Esophagus muscularis mucosa (tissue), 3 donors: ENCODE data around the gene TSHZ3.

Experiments
- EP300 ChIP-seq: sonication (generic); formaldehyde crosslinking; IDR thresholded peaks from one replicate; pipeline ENCODE4 v1.6.1; 2017; ENCODE audit warnings: antibody characterized with exemption
- TF ChIP-seq, protein P1 (sequence below), 3 experiments: fragments of 200-600 bp in 2 of 3; fragments of 450-650 bp in 1 of 3; sonication (generic) in 2 of 3; IDR thresholded peaks; one replicate each; pipeline ENCODE4 v1.5.1; 2017 to 2019; ENCODE audit warnings: antibody characterized with exemption in 3 of 3, mild to moderate bottlenecking in 2 of 3, moderate library complexity in 1 of 3

DNA sequence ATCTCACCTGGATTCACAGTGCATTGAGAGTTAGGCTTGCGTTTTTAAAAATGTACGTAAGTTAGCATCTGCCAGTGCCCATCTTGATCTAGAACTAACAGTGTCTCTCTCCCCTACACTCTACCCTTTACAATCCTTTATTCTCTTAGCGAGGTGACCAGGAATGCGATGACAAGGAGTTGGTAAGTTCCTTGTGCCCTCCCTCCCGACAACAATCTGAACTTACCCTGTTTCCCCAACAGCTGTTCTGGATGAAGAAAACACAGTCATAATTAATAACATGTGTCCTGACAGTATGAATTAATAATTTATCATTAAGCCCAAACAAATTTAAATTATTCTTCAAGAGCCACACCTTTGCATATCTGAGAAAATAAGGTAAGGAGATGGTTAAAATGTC is 6.3 kb downstream of the TSHZ3 start:
- TF ChIP-seq EP300, result no peak
- TF ChIP-seq, protein P1, sequence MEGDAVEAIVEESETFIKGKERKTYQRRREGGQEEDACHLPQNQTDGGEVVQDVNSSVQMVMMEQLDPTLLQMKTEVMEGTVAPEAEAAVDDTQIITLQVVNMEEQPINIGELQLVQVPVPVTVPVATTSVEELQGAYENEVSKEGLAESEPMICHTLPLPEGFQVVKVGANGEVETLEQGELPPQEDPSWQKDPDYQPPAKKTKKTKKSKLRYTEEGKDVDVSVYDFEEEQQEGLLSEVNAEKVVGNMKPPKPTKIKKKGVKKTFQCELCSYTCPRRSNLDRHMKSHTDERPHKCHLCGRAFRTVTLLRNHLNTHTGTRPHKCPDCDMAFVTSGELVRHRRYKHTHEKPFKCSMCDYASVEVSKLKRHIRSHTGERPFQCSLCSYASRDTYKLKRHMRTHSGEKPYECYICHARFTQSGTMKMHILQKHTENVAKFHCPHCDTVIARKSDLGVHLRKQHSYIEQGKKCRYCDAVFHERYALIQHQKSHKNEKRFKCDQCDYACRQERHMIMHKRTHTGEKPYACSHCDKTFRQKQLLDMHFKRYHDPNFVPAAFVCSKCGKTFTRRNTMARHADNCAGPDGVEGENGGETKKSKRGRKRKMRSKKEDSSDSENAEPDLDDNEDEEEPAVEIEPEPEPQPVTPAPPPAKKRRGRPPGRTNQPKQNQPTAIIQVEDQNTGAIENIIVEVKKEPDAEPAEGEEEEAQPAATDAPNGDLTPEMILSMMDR (IDR thresholded peaks at IDR 0.05), result no peak
